SK-N-MC (cell line): ENCODE results near the gene PARD3.

Source experiments
- EZH2 ChIP-seq: fragments of 200-600 bp; sonication (generic); IDR thresholded peaks from one replicate; pipeline ENCODE4 v1.6.1; 2017; ENCODE audit warnings: antibody characterized with exemption
- POLR2AphosphoS5 ChIP-seq: IDR thresholded peaks from 2 replicates; pipeline ENCODE4 v1.6.1; 2012; ENCODE audit warnings: mild to moderate bottlenecking, low read depth, low read length, borderline replicate concordance

GRCh38 chr10:34189830-34190229 lies 625.3 kb downstream of the PARD3 start:
- TF ChIP-seq EZH2 (no peak), POLR2AphosphoS5 (no peak)
